CD4-positive, CD25-positive, alpha-beta regulatory T cell (primary cell): ENCODE results near the gene WNT7B. TPM values are rescaled to one million over a fixed set of nuclear protein-coding genes. Genes with fewer than 3 reads are reported as not detected.

Experiments
- ATAC-seq, 2 donors: fragments of 150-1000 bp; cut with Tn5 transposase; one replicate each; pipeline ENCODE4 v1.10.0; 2021; ENCODE audit warnings: low read depth in 2 of 2, moderate number of reproducible peaks in 2 of 2, moderate library complexity in 1 of 2
- DNase-seq, 3 donors: peaks; one replicate each; pipeline versions ENCODE4 v3.0.0 to v3.0.0-alpha.2; 2012 to 2022; ENCODE audit warnings: mixed read lengths in 1 of 3
- H3K27ac ChIP-seq: one replicate; pipeline ENCODE4 v1.7.0; 2013; ENCODE audit warnings: mild to moderate bottlenecking, low read length; ENCODE audit not compliant: insufficient read depth, poor library complexity, severe bottlenecking
- H3K27me3 ChIP-seq: one replicate; pipeline ENCODE4 v1.7.0; 2013; ENCODE audit warnings: low read length; ENCODE audit not compliant: control insufficient read depth, insufficient read depth
- H3K36me3 ChIP-seq: one replicate; pipeline ENCODE4 v1.7.0; 2013; ENCODE audit warnings: mild to moderate bottlenecking, low read length, moderate library complexity; ENCODE audit not compliant: control insufficient read depth, insufficient read depth
- H3K4me1 ChIP-seq: 2 replicates; pipeline ENCODE4 v1.7.0; 2013; ENCODE audit warnings: mild to moderate bottlenecking, low read length; ENCODE audit not compliant: insufficient read depth, control insufficient read depth, poor library complexity, severe bottlenecking
- H3K4me3 ChIP-seq: one replicate; pipeline ENCODE4 v1.7.0; 2013; ENCODE audit warnings: low read depth, mild to moderate bottlenecking, low read length, moderate library complexity
- H3K9me3 ChIP-seq, 2 experiments: 1 replicate in 1 of 2; 2 replicates in 1 of 2; pipeline ENCODE4 v1.7.0; 2013; ENCODE audit warnings: low read length in 2 of 2, mild to moderate bottlenecking in 1 of 2, moderate library complexity in 1 of 2; ENCODE audit not compliant: control insufficient read depth in 2 of 2
- H3K27ac Mint-ChIP-seq, 3 donors: one replicate each; pipeline ENCODE4 v1.8.0; 2020 to 2022; ENCODE audit warnings: mild to moderate bottlenecking in 3 of 3, mixed read lengths in 3 of 3, moderate library complexity in 2 of 3
- H3K27me3 Mint-ChIP-seq: one replicate; pipeline ENCODE4 v1.8.0; 2022; ENCODE audit warnings: mild to moderate bottlenecking, mixed read lengths
- H3K36me3 Mint-ChIP-seq: one replicate; pipeline ENCODE4 v1.8.0; 2020; ENCODE audit warnings: mixed read lengths
- H3K4me1 Mint-ChIP-seq, 4 donors: one replicate each; pipeline ENCODE4 v1.8.0; 2020 to 2022; ENCODE audit warnings: mixed read lengths in 4 of 4, mild to moderate bottlenecking in 1 of 4
- H3K4me3 Mint-ChIP-seq, 4 donors: one replicate each; pipeline ENCODE4 v1.8.0; 2020 to 2022; ENCODE audit warnings: mild to moderate bottlenecking in 4 of 4, mixed read lengths in 4 of 4, moderate library complexity in 3 of 4
- H3K9me3 Mint-ChIP-seq, 7 donors: one replicate each; pipeline ENCODE4 v1.8.0; 2020 to 2022; ENCODE audit warnings: mixed read lengths in 7 of 7, mild to moderate bottlenecking in 3 of 7, moderate library complexity in 2 of 7
- polyA plus RNA-seq, 4 donors: library from polyadenylated mRNA; unstranded; fragments of 300-500 nt; fragmentation: Illumina TruSeq; gene quantifications; one replicate each; pipeline ENCODE4 v1.2.3, GENCODE V29; 2021
- total RNA-seq: library from RNA; stranded (reverse); gene quantifications from one replicate; pipeline ENCODE4 v1.2.3, GENCODE V29; 2022

The WNT7B gene
- total and polyA plus RNA-seq, 5 donors from 2014 or later, result not detected

DNA sequence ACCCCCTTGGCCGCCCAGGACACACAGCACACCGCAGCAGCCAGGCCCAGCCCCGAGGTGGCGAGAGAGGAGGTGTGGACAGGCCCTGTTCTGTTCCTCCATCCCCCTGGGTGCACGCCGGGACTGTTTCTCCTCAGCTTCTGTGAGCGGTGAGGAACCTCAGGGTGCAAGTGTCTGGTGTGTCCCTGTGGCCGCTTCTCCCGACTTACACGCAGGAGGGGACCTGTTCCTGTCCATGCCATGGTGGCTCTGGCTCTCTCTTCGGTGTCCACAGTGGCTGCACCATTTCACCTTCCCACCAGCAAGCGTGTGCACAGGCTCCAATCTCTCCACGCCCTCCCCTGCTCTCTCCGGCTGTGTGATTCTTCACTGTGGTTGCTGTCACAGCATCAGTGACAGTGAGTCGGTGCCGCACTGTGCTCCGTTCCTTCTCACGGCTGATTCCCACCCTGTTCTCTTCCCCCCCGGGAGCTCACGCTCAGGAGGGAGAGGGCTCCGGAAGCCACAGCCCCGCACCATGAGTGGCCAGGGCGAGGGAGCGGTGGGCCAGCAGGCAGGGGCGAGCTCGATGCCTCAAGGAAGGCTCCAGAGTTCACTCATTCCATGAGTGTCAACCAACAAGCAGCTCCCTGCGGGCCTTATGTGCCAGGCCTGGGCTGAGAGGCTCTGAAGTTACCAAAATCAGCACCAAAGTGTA is 18.6 kb upstream of the WNT7B start:
- H3K27ac Mint-ChIP-seq, result no peak overlapping the region

GRCh38 chr22:45994491-45995404 is 17.8 kb upstream of the WNT7B start:
- peaks cover 4% of the 10 kb centered on the region for H3K27me3 Mint-ChIP-seq
- H3K27ac ChIP-seq, result no peak overlapping the region
- no peaks in the 10 kb centered on the region for H3K4me1 ChIP-seq
- H3K9me3 Mint-ChIP-seq, result no peaks in the 10 kb centered on the region
- no peak overlapping the region for H3K4me3 ChIP-seq
- peak overlapping the region in 1 of 3 donors; percentile 56 for H3K27ac Mint-ChIP-seq
- no peaks in the 10 kb centered on the region for H3K27me3 ChIP-seq
- H3K4me1 Mint-ChIP-seq, result peaks cover 0 to 3% (median under 1%) of the 10 kb centered on the region in 4 donors
- H3K4me3 Mint-ChIP-seq, result no peak overlapping the region
- ATAC-seq, result peak; percentile 33 to 49
- H3K9me3 ChIP-seq, result no peaks in the 10 kb centered on the region
- peak; percentile 41 to 63 (median 60) for DNase-seq
- H3K36me3 ChIP-seq, result no peaks in the 10 kb centered on the region
- no peaks in the 10 kb centered on the region for H3K36me3 Mint-ChIP-seq

More for the DNA sequence above, 18.6 kb upstream of the WNT7B start:
- Histone ChIP-seq H3K4me3 (no peak overlapping the region), H3K4me1 (no peaks in the 10 kb centered on the region), H3K36me3 (no peaks in the 10 kb centered on the region), H3K9me3 (no peaks in the 10 kb centered on the region), H3K27ac (no peak overlapping the region), H3K27me3 (no peaks in the 10 kb centered on the region)
- DNase-seq (no peak), ATAC-seq (no peak)
- H3K4me3 Mint-ChIP-seq, result no peak overlapping the region
- H3K9me3 Mint-ChIP-seq, result no peaks in the 10 kb centered on the region
- peaks cover 4% of the 10 kb centered on the region for H3K27me3 Mint-ChIP-seq
- H3K36me3 Mint-ChIP-seq, result no peaks in the 10 kb centered on the region
- H3K4me1 Mint-ChIP-seq, result peaks cover 0 to 3% (median under 1%) of the 10 kb centered on the region in 4 donors

GRCh38 chr22:45993841-45994240 is 16.9 kb upstream of the WNT7B start:
- Histone ChIP-seq H3K27me3 (no peaks in the 10 kb centered on the region), H3K9me3 (no peaks in the 10 kb centered on the region), H3K36me3 (no peaks in the 10 kb centered on the region), H3K4me3 (no peak overlapping the region), H3K27ac (no peak overlapping the region), H3K4me1 (no peaks in the 10 kb centered on the region)
- no peak for DNase-seq
- H3K9me3 Mint-ChIP-seq, result no peaks in the 10 kb centered on the region
- H3K4me1 Mint-ChIP-seq, result peaks cover 0 to 3% (median under 1%) of the 10 kb centered on the region in 4 donors
- H3K27me3 Mint-ChIP-seq, result peaks cover 4% of the 10 kb centered on the region
- H3K27ac Mint-ChIP-seq, result no peak overlapping the region
- no peaks in the 10 kb centered on the region for H3K36me3 Mint-ChIP-seq
- no peak overlapping the region for H3K4me3 Mint-ChIP-seq
- no peak for ATAC-seq

DNA sequence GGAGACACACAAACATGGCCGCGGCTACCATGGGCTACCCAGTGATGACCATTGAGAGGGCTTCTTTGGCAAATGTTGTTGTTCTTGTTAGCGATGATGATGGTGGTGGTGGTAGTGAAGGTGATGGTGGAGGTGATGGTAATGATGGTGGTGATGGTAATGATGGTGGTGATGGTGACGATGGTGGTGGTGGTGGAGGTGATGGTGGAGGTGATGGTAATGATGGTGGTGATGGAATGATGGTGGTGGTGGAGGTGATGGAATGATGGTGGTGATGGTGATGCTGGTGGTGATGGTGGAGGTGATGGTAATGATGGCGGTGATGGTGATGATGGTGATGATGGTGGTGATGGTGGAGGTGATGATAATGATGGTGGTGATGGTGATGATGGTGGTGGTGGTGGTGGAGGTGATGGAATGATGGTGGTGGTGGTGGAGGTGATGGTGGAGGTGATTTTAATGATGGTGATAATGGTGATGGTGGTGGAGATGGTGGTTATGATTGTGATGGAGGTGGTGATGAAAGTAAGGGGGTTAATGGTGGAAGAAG is 16.3 kb upstream of the WNT7B start:
- Histone ChIP-seq H3K27me3 (no peaks in the 10 kb centered on the region), H3K36me3 (no peaks in the 10 kb centered on the region), H3K9me3 (no peaks in the 10 kb centered on the region), H3K27ac (no peak overlapping the region), H3K4me3 (no peak overlapping the region), H3K4me1 (no peaks in the 10 kb centered on the region)
- Mint-ChIP-seq H3K27ac (no peak overlapping the region), H3K27me3 (peaks cover 4% of the 10 kb centered on the region), H3K36me3 (no peaks in the 10 kb centered on the region), H3K9me3 (no peaks in the 10 kb centered on the region), H3K4me1 (peaks cover 0 to 3% (median under 1%) of the 10 kb centered on the region in 4 donors), H3K4me3 (no peak overlapping the region)
- DNase-seq (no peak), ATAC-seq (no peak)

DNA sequence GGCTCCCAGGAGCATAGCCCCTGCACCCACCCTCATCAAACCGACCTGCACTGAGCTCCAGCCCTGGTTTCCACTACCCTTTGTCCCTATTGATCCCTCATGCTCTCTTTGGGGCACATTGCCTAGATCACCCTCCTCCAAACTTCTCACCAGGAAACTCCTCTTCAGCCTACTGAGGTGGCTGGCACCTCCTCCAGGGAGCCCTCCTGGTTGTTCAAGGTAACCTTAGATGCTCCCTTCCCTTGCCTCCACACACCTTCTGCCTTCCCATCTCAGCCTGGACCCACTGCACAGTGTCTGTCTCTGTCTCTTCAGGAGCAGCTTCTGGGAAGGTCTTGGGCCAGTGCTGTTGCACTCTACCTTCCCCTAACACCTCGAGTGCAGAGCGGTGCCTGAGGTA is 15.8 kb upstream of the WNT7B start:
- no peaks in the 10 kb centered on the region for H3K36me3 Mint-ChIP-seq
- no peaks in the 10 kb centered on the region for H3K9me3 Mint-ChIP-seq
- H3K4me1 ChIP-seq, result no peaks in the 10 kb centered on the region
- no peak overlapping the region for H3K4me3 Mint-ChIP-seq
- no peaks in the 10 kb centered on the region for H3K36me3 ChIP-seq
- H3K27ac ChIP-seq, result no peak overlapping the region
- peaks cover 0 to 3% (median under 1%) of the 10 kb centered on the region in 4 donors for H3K4me1 Mint-ChIP-seq
- H3K27me3 Mint-ChIP-seq, result peaks cover 4% of the 10 kb centered on the region
- no peak for DNase-seq
- H3K9me3 ChIP-seq, result no peaks in the 10 kb centered on the region
- no peak for ATAC-seq
- no peak overlapping the region for H3K27ac Mint-ChIP-seq
- H3K4me3 ChIP-seq, result no peak overlapping the region
- H3K27me3 ChIP-seq, result no peaks in the 10 kb centered on the region

DNA sequence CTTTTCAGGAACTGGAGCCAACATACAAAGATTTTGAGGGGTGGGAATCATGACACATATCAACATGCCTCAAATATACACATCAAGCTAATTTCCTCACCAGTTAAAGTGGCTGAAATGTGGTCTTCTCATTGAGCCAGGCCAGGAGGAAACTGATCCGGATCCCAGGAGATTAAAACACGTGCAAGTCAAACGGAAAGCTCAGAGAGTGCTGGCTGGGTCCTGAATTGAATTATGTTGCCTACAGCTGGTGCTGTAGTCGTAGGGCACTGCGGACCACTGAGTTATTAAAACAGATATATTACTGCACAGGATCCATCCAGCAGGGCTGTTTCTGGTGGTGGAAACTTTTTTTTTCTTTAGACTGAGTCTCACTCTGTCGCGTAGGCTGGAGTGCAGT is 14.1 kb upstream of the WNT7B start:
- Histone ChIP-seq H3K4me1 (no peaks in the 10 kb centered on the region), H3K36me3 (no peaks in the 10 kb centered on the region), H3K27ac (no peak overlapping the region), H3K9me3 (no peaks in the 10 kb centered on the region), H3K4me3 (no peak overlapping the region), H3K27me3 (no peaks in the 10 kb centered on the region)
- peaks cover 0 to 3% (median under 1%) of the 10 kb centered on the region in 4 donors for H3K4me1 Mint-ChIP-seq
- no peak overlapping the region for H3K27ac Mint-ChIP-seq
- DNase-seq (no peak), ATAC-seq (no peak)
- H3K4me3 Mint-ChIP-seq, result no peak overlapping the region
- no peaks in the 10 kb centered on the region for H3K36me3 Mint-ChIP-seq
- peaks cover 0 to 3% (median 0%) of the 10 kb centered on the region in 7 donors for H3K9me3 Mint-ChIP-seq
- H3K27me3 Mint-ChIP-seq, result peaks cover 4% of the 10 kb centered on the region

DNA sequence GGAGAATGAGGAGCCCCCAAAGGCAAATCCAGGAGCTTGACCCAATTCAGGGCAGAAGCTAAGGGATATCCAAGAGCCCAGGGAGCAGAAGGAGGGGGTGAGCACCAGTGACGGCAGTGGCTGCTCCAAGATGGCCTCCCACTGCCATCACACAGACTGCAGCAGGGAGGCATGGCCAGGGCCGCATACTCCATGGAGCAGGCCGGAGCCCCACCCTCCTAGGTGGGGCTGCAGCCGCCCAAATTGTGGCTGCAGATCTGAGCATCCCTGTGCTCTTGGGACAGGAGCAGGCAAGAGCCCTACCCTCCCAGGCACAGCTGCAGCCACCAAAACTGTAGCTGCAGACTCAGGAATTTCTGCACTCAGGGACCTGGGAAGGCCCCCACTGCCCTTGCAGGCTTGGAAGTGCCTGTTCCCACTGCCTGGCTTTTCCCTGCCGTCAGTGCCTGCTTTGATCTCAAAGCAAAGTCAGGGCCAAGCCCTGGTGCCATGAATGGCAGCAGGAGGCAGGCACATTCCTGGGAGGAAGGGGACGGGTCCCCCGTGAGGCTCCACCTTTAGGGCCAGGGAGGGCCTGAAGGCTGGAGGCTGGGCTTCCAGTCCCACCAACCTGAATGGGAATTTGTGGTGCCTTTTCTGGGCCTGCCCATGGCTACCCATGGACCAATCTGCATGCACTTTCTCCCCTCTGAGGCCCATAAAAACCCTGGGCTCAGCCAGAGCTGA is 10.3 kb upstream of the WNT7B start:
- Histone ChIP-seq H3K4me1 (no peaks in the 10 kb centered on the region), H3K4me3 (no peak overlapping the region)

More for the DNA sequence above, 10.3 kb upstream of the WNT7B start:
- peaks cover 0 to 7% (median 3%) of the 10 kb centered on the region in 7 donors for H3K9me3 Mint-ChIP-seq
- H3K4me1 Mint-ChIP-seq, result no peaks in the 10 kb centered on the region
- no peaks in the 10 kb centered on the region for H3K36me3 Mint-ChIP-seq
- H3K27ac Mint-ChIP-seq, result no peak overlapping the region
- Histone ChIP-seq H3K27ac (no peak overlapping the region), H3K27me3 (no peaks in the 10 kb centered on the region), H3K9me3 (no peaks in the 10 kb centered on the region), H3K36me3 (no peaks in the 10 kb centered on the region)
- DNase-seq (no peak), ATAC-seq (no peak)
- H3K4me3 Mint-ChIP-seq, result no peak overlapping the region
- no peaks in the 10 kb centered on the region for H3K27me3 Mint-ChIP-seq
